Retinal pigment epithelial cell (primary cell): ENCODE results near the gene EBP.
A peak's percentile ranks its signal among the peaks of the same experiment; 100 is the strongest.

Source experiments
- DNase-seq: peaks from one replicate; pipeline ENCODE4 v3.0.0-alpha.2; 2010; ENCODE audit warnings: low read depth
- H3K4me3 ChIP-seq: 2 replicates; pipeline ENCODE4 v1.5.1; 2011; ENCODE audit warnings: mild to moderate bottlenecking, low read length, control low read depth, moderate library complexity
- CTCF ChIP-seq: conservative IDR thresholded peaks from 2 replicates; pipeline ENCODE4 v1.5.1; 2011; ENCODE audit warnings: low read depth, low read length, control low read depth, inconsistent platforms

The EBP gene

GRCh38 chrX:48482526-48482925 lies 39.1 kb upstream of the EBP start:
- DNase-seq: no peak
- no peak for TF ChIP-seq CTCF
- H3K4me3 ChIP-seq: no peak overlapping the region

GRCh38 chrX:48487362-48487798 lies 34.2 kb upstream of the EBP start:
- TF ChIP-seq CTCF: no peak
- DNase-seq: peak; percentile 82
- no peak overlapping the region for H3K4me3 ChIP-seq

GRCh38 chrX:48488034-48488433 lies 33.6 kb upstream of the EBP start:
- no peak for TF ChIP-seq CTCF
- H3K4me3 ChIP-seq: no peak overlapping the region
- no peak for DNase-seq

GRCh38 chrX:48489296-48489695 lies 32.3 kb upstream of the EBP start:
- no peak for TF ChIP-seq CTCF
- no peak for DNase-seq
- H3K4me3 ChIP-seq: no peak overlapping the region

- no peak for DNase-seq
- H3K4me3 ChIP-seq: no peak overlapping the region
- no peak for TF ChIP-seq CTCF
Measured at GRCh38 chrX:48489892-48490291, 31.7 kb upstream of the EBP start.

GRCh38 chrX:48490661-48491060 lies 30.9 kb upstream of the EBP start:
- DNase-seq: no peak
- H3K4me3 ChIP-seq: no peak overlapping the region
- no peak for TF ChIP-seq CTCF

- TF ChIP-seq CTCF: no peak
- no peak for DNase-seq
Measured at GRCh38 chrX:48491809-48492208, 29.8 kb upstream of the EBP start.

More at GRCh38 chrX:48491809-48492208, 29.8 kb upstream of the EBP start:
- H3K4me3 ChIP-seq: no peak overlapping the region
